GM18505 (cell line): ENCODE measurements around the gene YEATS2.

Experiments used
- ATAC-seq: cut with Tn5 transposase; IDR thresholded peaks from one replicate; pipeline ENCODE4 v1.9.1; 2021; ENCODE audit not compliant: unreplicated experiment
- POLR2A ChIP-seq: IDR thresholded peaks from 4 replicates; pipeline ENCODE4 v1.6.1; 2011; ENCODE audit warnings: borderline replicate concordance; ENCODE audit not compliant: insufficient read depth, insufficient read length; ENCODE audit errors: extremely low read depth

YEATS2 gene

GRCh38 chr3:183802989-183803388 is 105.4 kb downstream of the YEATS2 start:
- no peak for ATAC-seq
- TF ChIP-seq POLR2A = no peak

GRCh38 chr3:183807209-183807728 is 109.7 kb downstream of the YEATS2 start:
- TF ChIP-seq POLR2A = no peak
- ATAC-seq = no peak

GRCh38 chr3:183807881-183808280 is 110.3 kb downstream of the YEATS2 start:
- no peak for ATAC-seq
- TF ChIP-seq POLR2A = no peak

- ATAC-seq = no peak
- TF ChIP-seq POLR2A = no peak
Observed at GRCh38 chr3:183808355-183808754, 110.8 kb downstream of the YEATS2 start.

GRCh38 chr3:183809270-183809669 is 111.7 kb downstream of the YEATS2 start:
- TF ChIP-seq POLR2A = no peak
- ATAC-seq = no peak

- TF ChIP-seq POLR2A = no peak
- ATAC-seq = no peak
Observed at GRCh38 chr3:183810643-183811594, 113.3 kb downstream of the YEATS2 start.

GRCh38 chr3:183811638-183812037 is 114.0 kb downstream of the YEATS2 start:
- no peak for TF ChIP-seq POLR2A
- ATAC-seq = no peak

- TF ChIP-seq POLR2A = no peak
- no peak for ATAC-seq
Observed at GRCh38 chr3:183812761-183813445, 115.3 kb downstream of the YEATS2 start.

GRCh38 chr3:183814240-183814639 is 116.6 kb downstream of the YEATS2 start:
- no peak for TF ChIP-seq POLR2A
- no peak for ATAC-seq

GRCh38 chr3:183815563-183815940 is 118.0 kb downstream of the YEATS2 start:
- ATAC-seq = no peak
- no peak for TF ChIP-seq POLR2A

GRCh38 chr3:183815951-183816475 is 118.4 kb downstream of the YEATS2 start:
- TF ChIP-seq POLR2A = no peak
- ATAC-seq = no peak

- TF ChIP-seq POLR2A = no peak
- ATAC-seq = no peak
Observed at GRCh38 chr3:183816681-183817510, 119.3 kb downstream of the YEATS2 start.

GRCh38 chr3:183817639-183818038 is 120.0 kb downstream of the YEATS2 start:
- ATAC-seq = no peak
- no peak for TF ChIP-seq POLR2A
